CD14-positive monocyte (primary cell): ENCODE measurements around the gene SV2B. TPM values are rescaled to one million over a fixed set of nuclear protein-coding genes. Genes with fewer than 3 reads are reported as not detected.

Experiments
- DNase-seq, 3 donors: peaks; one replicate each; pipeline ENCODE4 v3.0.0-alpha.2; 2011 to 2022
- H2AFZ ChIP-seq: 2 replicates; pipeline ENCODE4 v1.6.0; 2012; ENCODE audit warnings: mild to moderate bottlenecking, low read depth, low read length, inconsistent platforms; ENCODE audit not compliant: insufficient read depth, poor library complexity, severe bottlenecking
- H3K27ac ChIP-seq, 2 donors: 1 replicate in 1 of 2; 2 replicates in 1 of 2; pipeline ENCODE4 v1.5.1; 2012 to 2013; ENCODE audit warnings: low read length in 2 of 2, control low read depth in 1 of 2, inconsistent platforms in 1 of 2, low read depth in 1 of 2, mild to moderate bottlenecking in 1 of 2
- H3K27me3 ChIP-seq, 2 donors: one replicate each; pipeline versions ENCODE4 v1.6.0 to v1.6.1; 2011 to 2013; ENCODE audit warnings: low read length in 2 of 2; ENCODE audit not compliant: control insufficient read depth in 2 of 2, insufficient read depth in 2 of 2
- H3K36me3 ChIP-seq, 2 donors: replicated peaks in 1 of 2; 1 replicate in 1 of 2; 2 replicates in 1 of 2; pipeline versions ENCODE4 v1.5.1 to v1.6.1; 2012 to 2013; ENCODE audit warnings: low read length in 2 of 2, control low read depth in 1 of 2, inconsistent platforms in 1 of 2, mild to moderate bottlenecking in 1 of 2; ENCODE audit not compliant: insufficient read depth in 2 of 2, control insufficient read depth in 1 of 2
- H3K4me1 ChIP-seq, 2 donors: 1 replicate in 1 of 2; 2 replicates in 1 of 2; pipeline versions ENCODE4 v1.5.1 to v1.6.1; 2012 to 2013; ENCODE audit warnings: low read length in 2 of 2, control low read depth in 1 of 2, inconsistent platforms in 1 of 2, mild to moderate bottlenecking in 1 of 2, moderate library complexity in 1 of 2; ENCODE audit not compliant: insufficient read depth in 2 of 2, control insufficient read depth in 1 of 2
- H3K4me2 ChIP-seq: replicated peaks from 2 replicates; pipeline ENCODE3; 2012; ENCODE audit warnings: low read length, moderate library complexity, mild to moderate bottlenecking; ENCODE audit not compliant: poor library complexity, severe bottlenecking; ENCODE audit errors: extremely low read depth
- H3K4me3 ChIP-seq, 3 experiments: fragments of 200-600 bp in 1 of 3; sonication (generic) in 1 of 3; replicated peaks in 1 of 3; 1 replicate in 2 of 3; 2 replicates in 1 of 3; pipeline ENCODE4 v1.5.1; 2011 to 2013; ENCODE audit warnings: low read length in 3 of 3, mild to moderate bottlenecking in 3 of 3, control low read depth in 2 of 3, low read depth in 2 of 3, inconsistent platforms in 1 of 3, moderate library complexity in 1 of 3
- H3K79me2 ChIP-seq: 2 replicates; pipeline ENCODE4 v1.6.0; 2012; ENCODE audit warnings: mild to moderate bottlenecking, control low read depth, inconsistent platforms, low read length, moderate library complexity; ENCODE audit not compliant: insufficient read depth
- H3K9ac ChIP-seq: 2 replicates; pipeline ENCODE4 v1.6.0; 2017; ENCODE audit warnings: low read length, mild to moderate bottlenecking; ENCODE audit not compliant: insufficient read depth, poor library complexity, severe bottlenecking
- H3K9me3 ChIP-seq, 2 donors: replicated peaks in 1 of 2; 1 replicate in 1 of 2; 2 replicates in 1 of 2; pipeline versions ENCODE4 v1.5.1 to v1.6.1; 2012 to 2013; ENCODE audit warnings: low read length in 2 of 2, control low read depth in 1 of 2; ENCODE audit not compliant: control insufficient read depth in 1 of 2, insufficient read depth in 1 of 2
- H4K20me1 ChIP-seq: 2 replicates; pipeline ENCODE4 v1.6.0; 2012; ENCODE audit warnings: mild to moderate bottlenecking, low read length, control low read depth, moderate library complexity; ENCODE audit not compliant: insufficient read depth
- H3K27ac Mint-ChIP-seq, 7 donors: one replicate each; pipeline ENCODE4 v1.8.0; 2020; ENCODE audit warnings: mild to moderate bottlenecking in 7 of 7, mixed read lengths in 7 of 7, moderate library complexity in 6 of 7, inconsistent platforms in 2 of 7
- H3K27me3 Mint-ChIP-seq, 3 donors: one replicate each; pipeline ENCODE4 v1.8.0; 2021 to 2022; ENCODE audit warnings: low read depth in 3 of 3, mild to moderate bottlenecking in 3 of 3, mixed read lengths in 3 of 3, moderate library complexity in 3 of 3, inconsistent platforms in 1 of 3
- H3K36me3 Mint-ChIP-seq, 2 donors: one replicate each; pipeline ENCODE4 v1.8.0; 2020; ENCODE audit warnings: mixed read lengths in 2 of 2, inconsistent platforms in 1 of 2, mild to moderate bottlenecking in 1 of 2
- H3K4me1 Mint-ChIP-seq: one replicate; pipeline ENCODE4 v1.8.0; 2020; ENCODE audit warnings: mild to moderate bottlenecking, mixed read lengths
- H3K4me3 Mint-ChIP-seq, 2 donors: one replicate each; pipeline ENCODE4 v1.8.0; 2020; ENCODE audit warnings: mild to moderate bottlenecking in 2 of 2, mixed read lengths in 2 of 2, moderate library complexity in 1 of 2
- H3K9me3 Mint-ChIP-seq, 7 donors: one replicate each; pipeline ENCODE4 v1.8.0; 2020 to 2022; ENCODE audit warnings: mixed read lengths in 7 of 7, mild to moderate bottlenecking in 6 of 7, moderate library complexity in 6 of 7, inconsistent platforms in 2 of 7
- CTCF ChIP-seq: fragments of 200-600 bp; IDR thresholded peaks from one replicate; pipeline ENCODE4 v1.8.0; 2022; ENCODE audit warnings: antibody characterized with exemption, mild to moderate bottlenecking
- WGBS: methylation state at CpG from one replicate; pipeline ENCODE4 v1.1.5; 2013; ENCODE audit warnings: missing lambda C conversion rate; ENCODE audit not compliant: insufficient coverage; 5-methylcytosine and 5-hydroxymethylcytosine counted together
- intact Hi-C, 2 donors: fragments of 100-400 bp; cut with micrococcal nuclease; formaldehyde crosslinking; loops; one replicate each; pipeline versions ENCODE4 v1.15.0 to v1.15.1; 2023
- polyA plus RNA-seq, 3 donors: library from polyadenylated mRNA; depleted of rRNA in 1 of 3; unstranded in 2 of 3; stranded (reverse) in 1 of 3; fragments of 300-500 nt in 2 of 3; fragments of >200 nt in 1 of 3; fragmentation: Illumina TruSeq in 2 of 3; gene quantifications; 1 replicate in 2 of 3; 2 replicates in 1 of 3; pipeline ENCODE4 v1.2.3, GENCODE V29; 2012 to 2021

SV2B gene
- polyA plus RNA-seq, 3 donors: not detected

- H3K27me3 ChIP-seq: peaks cover 0 to 1% of the 10 kb centered on the region in 2 donors
- no peaks in the 10 kb centered on the region for H3K9me3 ChIP-seq
- peak overlapping the region in 2 of 3 experiments; percentile 5 to 63 for H3K4me3 ChIP-seq
- peaks cover 0 to 2% (median 2%) of the 10 kb centered on the region in 3 donors for H3K27me3 Mint-ChIP-seq
- peak overlapping the region; percentile 71 for H3K4me2 ChIP-seq
- H3K4me1 Mint-ChIP-seq: peaks cover under 1% of the 10 kb centered on the region
- TF ChIP-seq CTCF: no peak
- H3K27ac ChIP-seq: peak overlapping the region; percentile 66 to 89
- H3K4me3 Mint-ChIP-seq: peak overlapping the region in 1 of 2 donors; percentile 42
- 57% methylated on average over 5 of the region's 11 CpGs for WGBS
- H3K9ac ChIP-seq: peak overlapping the region; percentile 11
- peak overlapping the region; percentile 32 for H2AFZ ChIP-seq
- H3K36me3 ChIP-seq: no peaks in the 10 kb centered on the region
- DNase-seq: peak; percentile 84 to 96 (median 92)
- no peaks in the 10 kb centered on the region for H3K79me2 ChIP-seq
- H3K9me3 Mint-ChIP-seq: peaks cover 0 to 5% (median 3%) of the 10 kb centered on the region in 7 donors
- intact Hi-C loops: no loop called here
- H3K36me3 Mint-ChIP-seq: no peaks in the 10 kb centered on the region
- H3K27ac Mint-ChIP-seq: peak overlapping the region in 1 of 7 donors; percentile 86
- H3K4me1 ChIP-seq: peaks cover 32 to 34% of the 10 kb centered on the region in 2 donors
- no peaks in the 10 kb centered on the region for H4K20me1 ChIP-seq
Observed at GRCh38 chr15:91264651-91265351, 164.7 kb downstream of the SV2B start.

GRCh38 chr15:91265416-91265940 is 165.4 kb downstream of the SV2B start:
- H3K36me3 ChIP-seq: no peaks in the 10 kb centered on the region
- no peak overlapping the region for H3K9ac ChIP-seq
- H3K9me3 Mint-ChIP-seq: peaks cover 0 to 5% (median 3%) of the 10 kb centered on the region in 7 donors
- H3K27ac ChIP-seq: peak overlapping the region; percentile 66 to 89
- H3K27ac Mint-ChIP-seq: peak overlapping the region in 1 of 7 donors; percentile 55
- no peaks in the 10 kb centered on the region for H3K4me1 Mint-ChIP-seq
- peak overlapping the region in 1 of 3 experiments; percentile 30 for H3K4me3 ChIP-seq
- H3K4me2 ChIP-seq: peak overlapping the region; percentile 71
- no peak for TF ChIP-seq CTCF
- peak overlapping the region in 1 of 2 donors; percentile 4 for H3K4me3 Mint-ChIP-seq
- H2AFZ ChIP-seq: no peak overlapping the region
- no peaks in the 10 kb centered on the region for H3K9me3 ChIP-seq
- H3K36me3 Mint-ChIP-seq: no peaks in the 10 kb centered on the region
- no peak for DNase-seq
- intact Hi-C loops: no loop called here
- peaks cover 32 to 34% of the 10 kb centered on the region in 2 donors for H3K4me1 ChIP-seq
- peaks cover 0 to 2% of the 10 kb centered on the region in 2 donors for H3K27me3 ChIP-seq
- H3K79me2 ChIP-seq: no peaks in the 10 kb centered on the region
- WGBS: 88% methylated on average over 1 of the region's 4 CpGs
- H3K27me3 Mint-ChIP-seq: peaks cover 0 to 2% (median 0%) of the 10 kb centered on the region in 3 donors
- H4K20me1 ChIP-seq: no peaks in the 10 kb centered on the region
